HepG2 (cell line): ENCODE measurements around the gene ALDOA. TPM values are rescaled to one million over a fixed set of nuclear protein-coding genes. Genes with fewer than 3 reads are reported as not detected.

Experiments used
- ATF6 ChIP-seq: sonication (generic); formaldehyde crosslinking; conservative IDR thresholded peaks from 2 replicates; pipeline ENCODE4 v1.4.0; 2020; ENCODE audit warnings: missing genetic modification reagents
- CREB1 ChIP-seq, 2 experiments: fragments of 450-650 bp in 1 of 2; IDR thresholded peaks; 2 replicates each; pipeline ENCODE4 v1.6.1; 2016 to 2017; ENCODE audit warnings: control low read depth in 1 of 2, mild to moderate bottlenecking in 1 of 2, missing compliant biosample characterization in 1 of 2, missing genetic modification characterization in 1 of 2
- DBP ChIP-seq: sonication (generic); formaldehyde crosslinking; IDR thresholded peaks from 2 replicates; pipeline ENCODE4 v1.4.0; 2020; ENCODE audit warnings: missing genetic modification reagents; ENCODE audit errors: not compliant biosample characterization
- HINFP ChIP-seq: sonication (generic); formaldehyde crosslinking; IDR thresholded peaks from 2 replicates; pipeline ENCODE4 v1.4.0; 2020; ENCODE audit warnings: low read depth, mild to moderate bottlenecking, missing genetic modification reagents
- LRRFIP1 ChIP-seq: sonication (generic); formaldehyde crosslinking; conservative IDR thresholded peaks from 2 replicates; pipeline ENCODE4 v1.4.0; 2020; ENCODE audit warnings: missing genetic modification reagents
- NCOA1 ChIP-seq: sonication (generic); formaldehyde crosslinking; IDR thresholded peaks from 2 replicates; pipeline ENCODE4 v1.9.0; 2021; ENCODE audit warnings: missing genetic modification reagents
- RFXAP ChIP-seq: sonication (generic); formaldehyde crosslinking; IDR thresholded peaks from 2 replicates; pipeline ENCODE4 v1.4.0; 2020; ENCODE audit warnings: missing genetic modification reagents, borderline replicate concordance
- THRA ChIP-seq: sonication (generic); formaldehyde crosslinking; IDR thresholded peaks from 2 replicates; pipeline ENCODE4 v1.4.0; 2020; ENCODE audit warnings: missing genetic modification reagents, borderline replicate concordance
- ZHX2 ChIP-seq, 2 experiments: sonication (generic) in 1 of 2; formaldehyde crosslinking in 1 of 2; IDR thresholded peaks; 2 replicates each; pipeline versions ENCODE4 v1.6.1 to v1.9.0; 2014 to 2022; ENCODE audit warnings: antibody characterized with exemption in 1 of 2, borderline replicate concordance in 1 of 2, inconsistent platforms in 1 of 2, low read depth in 1 of 2, missing genetic modification reagents in 1 of 2
- ZNF17 ChIP-seq: sonication (generic); formaldehyde crosslinking; IDR thresholded peaks from 2 replicates; pipeline ENCODE4 v1.5.0; 2020; ENCODE audit warnings: mild to moderate bottlenecking, missing genetic modification reagents
- ZNF326 ChIP-seq: sonication (generic); formaldehyde crosslinking; IDR thresholded peaks from 2 replicates; pipeline ENCODE4 v1.4.0; 2020; ENCODE audit warnings: missing genetic modification reagents, borderline replicate concordance
- ZNF737 ChIP-seq: sonication (generic); formaldehyde crosslinking; IDR thresholded peaks from 2 replicates; pipeline ENCODE4 v1.5.0; 2020; ENCODE audit warnings: missing genetic modification reagents, mild to moderate bottlenecking, borderline replicate concordance
- polyA plus RNA-seq, 8 experiments: library from polyadenylated mRNA; depleted of rRNA in 3 of 8; stranded (reverse) in 7 of 8; unstranded in 1 of 8; fragments of >200 nt; fragmentation: Illumina TruSeq in 4 of 8; extraction: Trizol in 4 of 8; gene quantifications; 2 replicates each; pipeline versions ENCODE4 v1.2.1 to v1.2.3, GENCODE V29; 2011 to 2016; ENCODE audit warnings: low read depth in 4 of 8, missing spikeins in 1 of 8, mixed read lengths in 1 of 8; ENCODE audit not compliant: insufficient read depth in 1 of 8
- total RNA-seq, 5 experiments: library from RNA; depleted of rRNA; stranded (reverse); fragments of >200 nt; fragmentation: Illumina TruSeq; extraction: Trizol; gene quantifications; 2 replicates each; pipeline ENCODE4 v1.2.3, GENCODE V29; 2016; ENCODE audit warnings: low read depth in 1 of 5

The ALDOA gene
- total and polyA plus RNA-seq, 2 of the 13 experiments (the other 11 are each of a cell fraction or from before 2014, with no cell fraction given), result 925 to 1,884 TPM

- TF ChIP-seq ZHX2 (IDR thresholded peaks at IDR 0.05; ENCODE audit: low read depth) (no peak), ZHX2 (CRISPR knock-in tag; IDR thresholded peaks at IDR 0.05; ENCODE audit: borderline replicate concordance) (no peak), ZNF17 (CRISPR knock-in tag) (no peak), NCOA1 (CRISPR knock-in tag) (no peak), DBP (CRISPR knock-in tag) (no peak), ATF6 (CRISPR knock-in tag) (no peak), ZNF326 (CRISPR knock-in tag) (no peak), ZNF737 (CRISPR knock-in tag) (no peak), LRRFIP1 (CRISPR knock-in tag) (no peak), RFXAP (no peak), THRA (CRISPR knock-in tag) (peak; percentile 21; the same call in 1 of the 2 replicates), HINFP (CRISPR knock-in tag) (no peak), CREB1 (IDR thresholded peaks at IDR 0.05) (no peak), CREB1 (CRISPR knock-in tag; IDR thresholded peaks at IDR 0.05) (no peak)
These were observed 37.0 kb upstream of the ALDOA start (continued) for GRCh38 chr16:30028438-30029076.
